ENCODE measurements around the gene GRIN3B. TPM values are rescaled to one million over a fixed set of nuclear protein-coding genes. Genes with fewer than 3 reads are reported as not detected.

Gene GRIN3B
- polyA plus RNA-seq, 1 experiment: 0.38 TPM

DNA sequence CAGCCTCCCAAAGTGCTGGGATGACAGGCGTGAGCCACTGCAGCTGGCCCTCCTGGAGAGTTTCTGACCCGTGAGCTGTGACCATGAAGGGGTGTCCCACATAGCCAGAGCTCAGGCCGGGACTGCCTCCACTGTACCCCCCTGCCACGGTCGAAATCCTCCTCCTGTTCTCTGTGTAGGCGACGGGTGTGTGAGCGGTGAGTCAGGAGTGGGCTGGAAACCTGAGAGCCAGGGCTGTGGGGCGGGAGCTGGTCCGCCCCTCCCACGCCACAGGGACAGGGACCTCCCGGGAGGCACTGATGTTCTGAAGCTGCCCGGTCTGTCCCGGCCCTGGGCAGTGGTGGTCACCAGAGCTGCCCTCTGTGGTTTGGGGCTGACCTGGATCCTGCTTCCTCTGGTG lies 12.1 kb upstream of the GRIN3B start:
- no peak for DNase-seq (ENCODE audit: low read depth, low spot score)
- H3K9me3 ChIP-seq (ENCODE audit: control insufficient read depth, insufficient read depth, low read length): peaks cover 12% of the 10 kb centered on the region; the same call in 1 of the 2 replicates
- H3K27ac ChIP-seq (ENCODE audit: low read depth, low read length): no peak overlapping the region
- TF ChIP-seq, protein P1, sequence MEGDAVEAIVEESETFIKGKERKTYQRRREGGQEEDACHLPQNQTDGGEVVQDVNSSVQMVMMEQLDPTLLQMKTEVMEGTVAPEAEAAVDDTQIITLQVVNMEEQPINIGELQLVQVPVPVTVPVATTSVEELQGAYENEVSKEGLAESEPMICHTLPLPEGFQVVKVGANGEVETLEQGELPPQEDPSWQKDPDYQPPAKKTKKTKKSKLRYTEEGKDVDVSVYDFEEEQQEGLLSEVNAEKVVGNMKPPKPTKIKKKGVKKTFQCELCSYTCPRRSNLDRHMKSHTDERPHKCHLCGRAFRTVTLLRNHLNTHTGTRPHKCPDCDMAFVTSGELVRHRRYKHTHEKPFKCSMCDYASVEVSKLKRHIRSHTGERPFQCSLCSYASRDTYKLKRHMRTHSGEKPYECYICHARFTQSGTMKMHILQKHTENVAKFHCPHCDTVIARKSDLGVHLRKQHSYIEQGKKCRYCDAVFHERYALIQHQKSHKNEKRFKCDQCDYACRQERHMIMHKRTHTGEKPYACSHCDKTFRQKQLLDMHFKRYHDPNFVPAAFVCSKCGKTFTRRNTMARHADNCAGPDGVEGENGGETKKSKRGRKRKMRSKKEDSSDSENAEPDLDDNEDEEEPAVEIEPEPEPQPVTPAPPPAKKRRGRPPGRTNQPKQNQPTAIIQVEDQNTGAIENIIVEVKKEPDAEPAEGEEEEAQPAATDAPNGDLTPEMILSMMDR (IDR thresholded peaks at IDR 0.05; ENCODE audit: low read depth, low read length): no peak
- CTCF ChIA-PET: interaction anchor here (1.2 kb wide), 1 partner anchor 132 kb away, joined by 3 read pairs; no protein-coding TSS in a partner anchor
- POLR2A ChIA-PET: no interaction called here
- no peak overlapping the region for H3K4me3 ChIP-seq (ENCODE audit: low read depth, low read length)
- H3K27me3 ChIP-seq (ENCODE audit: control insufficient read depth, insufficient read depth, low read length): no peaks in the 10 kb centered on the region

DNA sequence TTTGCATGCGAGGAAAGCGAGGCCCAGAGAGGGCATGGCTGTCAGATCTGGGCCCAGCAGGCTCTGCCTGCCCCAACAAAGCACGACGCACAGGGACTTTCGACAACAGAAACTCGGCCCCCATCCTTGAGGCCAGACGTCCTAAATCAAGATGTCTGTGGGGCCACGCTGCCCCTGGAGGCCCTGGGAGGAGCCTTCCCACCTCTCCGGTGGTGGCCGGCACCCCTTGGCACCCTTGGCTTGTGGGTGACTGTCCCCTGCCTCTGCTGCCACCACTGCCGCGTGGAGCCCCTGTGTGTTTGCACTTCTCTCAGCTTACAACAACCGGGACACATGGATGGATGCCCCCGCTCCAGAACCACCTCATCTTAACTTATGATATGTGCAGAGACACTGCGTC lies 11.7 kb upstream of the GRIN3B start:
- H3K4me3 ChIP-seq (ENCODE audit: low read depth, low read length): no peak overlapping the region
- H3K9me3 ChIP-seq (ENCODE audit: control insufficient read depth, insufficient read depth, low read length): peaks cover 12% of the 10 kb centered on the region; the same call in 1 of the 2 replicates
- H3K27me3 ChIP-seq (ENCODE audit: control insufficient read depth, insufficient read depth, low read length): no peaks in the 10 kb centered on the region
- ChIA-PET POLR2A (no interaction called here), CTCF (interaction anchor here (1.2 kb wide), 1 partner anchor 132 kb away, joined by 3 read pairs; no protein-coding TSS in a partner anchor)
- TF ChIP-seq, protein P1 (IDR thresholded peaks at IDR 0.05; ENCODE audit: low read depth, low read length): no peak
- no peak overlapping the region for H3K27ac ChIP-seq (ENCODE audit: low read depth, low read length)
- DNase-seq (ENCODE audit: low read depth, low spot score): no peak

DNA sequence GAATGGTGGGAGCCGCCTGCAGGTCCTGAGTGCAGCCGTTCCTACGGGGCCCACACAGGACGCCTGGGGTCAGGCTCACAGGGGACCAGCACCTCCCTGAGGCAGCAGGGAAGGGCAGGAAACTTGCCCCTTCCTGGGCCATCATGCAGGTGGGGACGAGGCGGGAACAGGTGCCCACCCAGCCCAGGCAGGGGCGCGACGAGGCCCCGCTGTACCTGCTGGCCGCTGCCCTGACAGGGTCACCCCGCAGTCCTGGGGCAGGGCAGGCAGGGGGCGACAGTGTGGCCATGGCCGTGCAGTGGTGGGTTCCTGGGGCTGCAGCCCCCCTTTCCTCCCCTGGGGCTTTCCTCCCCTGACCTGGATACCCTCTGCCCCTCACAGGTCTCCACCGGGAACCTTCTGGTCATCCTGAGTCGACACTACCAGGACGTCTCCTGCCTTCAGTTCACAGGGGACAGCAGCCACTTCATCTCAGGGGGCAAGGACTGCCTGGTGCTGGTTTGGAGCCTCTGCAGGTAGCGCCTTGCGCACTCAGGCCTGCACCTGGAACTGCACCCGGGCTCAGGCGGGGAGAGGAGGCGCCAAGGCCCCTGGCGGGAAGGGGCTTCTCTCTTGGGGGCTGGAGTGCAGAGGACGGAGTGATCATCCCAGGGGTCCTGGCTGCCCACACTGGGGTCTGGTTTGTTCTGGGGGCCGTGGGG lies 10.7 kb upstream of the GRIN3B start:
- H3K27me3 ChIP-seq (ENCODE audit: control insufficient read depth, insufficient read depth, low read length): no peaks in the 10 kb centered on the region
- DNase-seq (ENCODE audit: low read depth, low spot score): no peak
- ChIA-PET POLR2A (interaction anchor here (0.7 kb wide), 1 partner anchor 617 kb away, joined by 7 read pairs; no protein-coding TSS in a partner anchor), CTCF (interaction anchor here (1.2 kb wide), 1 partner anchor 133 kb away, joined by 3 read pairs; no protein-coding TSS in a partner anchor)
- H3K4me3 ChIP-seq (ENCODE audit: low read depth, low read length): no peak overlapping the region
- H3K27ac ChIP-seq (ENCODE audit: low read depth, low read length): no peak overlapping the region
- TF ChIP-seq, protein P1 (IDR thresholded peaks at IDR 0.05; ENCODE audit: low read depth, low read length): peak; percentile 29
- H3K9me3 ChIP-seq (ENCODE audit: control insufficient read depth, insufficient read depth, low read length): peaks cover 8% of the 10 kb centered on the region; the same call in 1 of the 2 replicates

- Histone ChIP-seq H3K27ac (ENCODE audit: low read depth, low read length) (no peak overlapping the region), H3K27me3 (ENCODE audit: control insufficient read depth, insufficient read depth, low read length) (no peaks in the 10 kb centered on the region), H3K9me3 (ENCODE audit: control insufficient read depth, insufficient read depth, low read length) (peaks cover 7% of the 10 kb centered on the region; the same call in 1 of the 2 replicates), H3K4me3 (ENCODE audit: low read depth, low read length) (no peak overlapping the region)
- POLR2A ChIA-PET: no interaction called here
- no peak for DNase-seq (ENCODE audit: low read depth, low spot score)
- TF ChIP-seq, protein P1 (IDR thresholded peaks at IDR 0.05; ENCODE audit: low read depth, low read length): no peak
- CTCF ChIA-PET: no interaction called here
These were observed 10.1 kb upstream of the GRIN3B start for GRCh38 chr19:990119-990571.

- ChIA-PET CTCF (no interaction called here), POLR2A (no interaction called here)
- Histone ChIP-seq H3K4me3 (ENCODE audit: low read depth, low read length) (no peak overlapping the region), H3K27me3 (ENCODE audit: control insufficient read depth, insufficient read depth, low read length) (peaks cover under 1% of the 10 kb centered on the region), H3K27ac (ENCODE audit: low read depth, low read length) (no peak overlapping the region), H3K9me3 (ENCODE audit: control insufficient read depth, insufficient read depth, low read length) (peaks cover 7% of the 10 kb centered on the region; the same call in 1 of the 2 replicates)
- no peak for DNase-seq (ENCODE audit: low read depth, low spot score)
- TF ChIP-seq, protein P1 (IDR thresholded peaks at IDR 0.05; ENCODE audit: low read depth, low read length): no peak
These were observed 9.5 kb upstream of the GRIN3B start for GRCh38 chr19:990746-991145.

Data from AG04450 (cell line).